Measurements from ENCODE around the gene NT5M. TPM values are rescaled to one million over a fixed set of nuclear protein-coding genes. Genes with fewer than 3 reads are reported as not detected.
"Not testable (repeated sequence)": the region's sequence is repeated elsewhere in the genome, so short reads cannot be mapped to it uniquely, and the experiment has no call there.

The NT5M gene
- total RNA-seq, 1 experiment from 2014 or later = 2.9 TPM

- not testable (repeated sequence) for DNase-seq (ENCODE audit: low read depth)
Measured at GRCh38 chr17:17301659-17302058, 1.5 kb upstream of the NT5M start.

- DNase-seq (ENCODE audit: low read depth) = no peak
Measured at GRCh38 chr17:17303847-17304490, 796 bp downstream of the NT5M start.

GRCh38 chr17:17304521-17304985, 1.4 kb downstream of the NT5M start:
- no peak for DNase-seq (ENCODE audit: low read depth)

GRCh38 chr17:17305281-17305801, 2.2 kb downstream of the NT5M start:
- DNase-seq (ENCODE audit: low read depth) = no peak

GRCh38 chr17:17309356-17309755, 6.2 kb downstream of the NT5M start:
- DNase-seq (ENCODE audit: low read depth) = no peak

- peak; percentile 32 for DNase-seq (ENCODE audit: low read depth)
Measured at GRCh38 chr17:17313350-17313991, 10.3 kb downstream of the NT5M start.

- no peak for DNase-seq (ENCODE audit: low read depth)
Measured at GRCh38 chr17:17314501-17315071, 11.4 kb downstream of the NT5M start.

- no peak for DNase-seq (ENCODE audit: low read depth)
Measured at GRCh38 chr17:17315142-17315821, 12.1 kb downstream of the NT5M start.

GRCh38 chr17:17320188-17320910, 17.2 kb downstream of the NT5M start:
- DNase-seq (ENCODE audit: low read depth) = no peak

GRCh38 chr17:17320911-17321220, 17.7 kb downstream of the NT5M start:
- DNase-seq (ENCODE audit: low read depth) = no peak

GRCh38 chr17:17321356-17322025, 18.3 kb downstream of the NT5M start:
- DNase-seq (ENCODE audit: low read depth) = no peak

- no peak for DNase-seq (ENCODE audit: low read depth)
Measured at GRCh38 chr17:17322516-17323510, 19.6 kb downstream of the NT5M start.

GRCh38 chr17:17324616-17325015, 21.4 kb downstream of the NT5M start:
- DNase-seq (ENCODE audit: low read depth) = no peak

- DNase-seq (ENCODE audit: low read depth) = no peak
Measured at GRCh38 chr17:17325228-17325627, 22.1 kb downstream of the NT5M start.

GRCh38 chr17:17325816-17326215, 22.6 kb downstream of the NT5M start:
- no peak for DNase-seq (ENCODE audit: low read depth)

- no peak for DNase-seq (ENCODE audit: low read depth)
Measured at GRCh38 chr17:17326275-17326875, 23.2 kb downstream of the NT5M start.

- no peak for DNase-seq (ENCODE audit: low read depth)
Measured at GRCh38 chr17:17328251-17328650, 25.1 kb downstream of the NT5M start.

GRCh38 chr17:17341452-17341851, 38.3 kb downstream of the NT5M start:
- DNase-seq (ENCODE audit: low read depth) = no peak
